Fibroblast of skin of right quadriceps (primary cell): Measurements from ENCODE around the gene CSAG1.
"Not testable (repeated sequence)": the region's sequence is repeated elsewhere in the genome, so short reads cannot be mapped to it uniquely, and the experiment has no call there.

ENCODE experiments used
- DNase-seq: peaks from one replicate; pipeline ENCODE4 v3.0.0-alpha.2; 2013

Gene CSAG1

GRCh38 chrX:152697952-152698931 lies 35.3 kb downstream of the CSAG1 start, which contains the start of gene MAGEA3:
Gene MAGEA3, plus strand, starts transcription at chrX:152698794. Its CDS starts 2,039 bp downstream, at chrX:152700833.
- not testable (repeated sequence) for DNase-seq

DNA sequence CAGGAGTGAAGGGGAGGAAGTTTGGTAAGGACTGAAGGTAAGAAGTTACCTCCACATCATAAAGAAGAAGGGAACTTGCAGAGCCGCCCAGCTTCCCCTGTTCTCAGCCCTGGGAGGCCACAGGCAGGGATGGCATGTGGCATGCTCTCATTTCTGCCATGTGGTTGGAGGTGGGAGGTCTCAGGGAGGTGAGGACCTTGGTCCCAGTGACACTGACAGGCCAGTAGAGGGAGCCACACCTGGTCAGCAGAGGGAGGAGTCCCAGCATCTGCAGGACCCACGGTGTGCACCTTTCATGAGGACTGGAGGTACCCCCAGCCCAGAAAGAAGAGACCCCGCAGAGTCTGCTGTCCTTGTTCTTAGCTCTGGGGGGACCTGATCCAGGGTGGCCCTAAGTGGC lies 52.5 kb downstream of the CSAG1 start:
- DNase-seq, result not testable (repeated sequence)
